GM23338 (cell line): ENCODE results near the gene ACP6. TPM values are rescaled to one million over a fixed set of nuclear protein-coding genes. Genes with fewer than 3 reads are reported as not detected.

Experiments used
- ATAC-seq: fragments of 200-7000 bp; cut with Tn5 transposase; 3 replicates; pipeline ENCODE4 v1.9.1; 2020
- DNase-seq: peaks from one replicate; pipeline ENCODE4 v3.0.0-alpha.2; 2015; ENCODE audit warnings: low spot score
- H2AFZ ChIP-seq: fragments of 200-600 bp; sonication (generic); 2 replicates; pipeline ENCODE4 v1.8.0; 2016; ENCODE audit warnings: antibody characterized with exemption, mild to moderate bottlenecking, moderate library complexity
- H3F3A ChIP-seq: fragments of 200-600 bp; sonication (generic); replicated peaks from 2 replicates; pipeline ENCODE4 v1.8.0; 2017; ENCODE audit warnings: antibody characterized with exemption, mixed run types, low read depth
- H3K27ac ChIP-seq: fragments of 200-600 bp; sonication (generic); 2 replicates; pipeline ENCODE4 v1.6.1; 2016; ENCODE audit warnings: low read depth
- H3K27me3 ChIP-seq: fragments of 200-600 bp; sonication (generic); 2 replicates; pipeline ENCODE4 v1.8.0; 2016; ENCODE audit warnings: mild to moderate bottlenecking, mixed run types, moderate library complexity; ENCODE audit not compliant: insufficient read depth
- H3K36me3 ChIP-seq: fragments of 200-600 bp; sonication (generic); 2 replicates; pipeline ENCODE4 v1.8.0; 2016; ENCODE audit warnings: mild to moderate bottlenecking; ENCODE audit not compliant: insufficient read depth
- H3K4me1 ChIP-seq: fragments of 200-600 bp; sonication (generic); 2 replicates; pipeline ENCODE4 v1.8.0; 2016; ENCODE audit warnings: mild to moderate bottlenecking, moderate library complexity; ENCODE audit not compliant: insufficient read depth
- H3K4me2 ChIP-seq: fragments of 200-600 bp; sonication (generic); 2 replicates; pipeline ENCODE4 v1.7.1; 2017; ENCODE audit warnings: mixed run types
- H3K4me3 ChIP-seq: fragments of 200-600 bp; sonication (generic); 2 replicates; pipeline ENCODE4 v1.6.1; 2016; ENCODE audit warnings: mixed run types
- H3K79me2 ChIP-seq: fragments of 200-600 bp; sonication (generic); replicated peaks from 2 replicates; pipeline ENCODE4 v1.8.0; 2017; ENCODE audit warnings: mild to moderate bottlenecking; ENCODE audit not compliant: insufficient read depth
- H3K9me2 ChIP-seq: fragments of 200-600 bp; sonication (generic); 2 replicates; pipeline ENCODE4 v1.8.0; 2017; ENCODE audit not compliant: insufficient read depth
- H4K20me1 ChIP-seq: fragments of 200-600 bp; sonication (generic); replicated peaks from 2 replicates; pipeline ENCODE4 v1.8.0; 2017; ENCODE audit warnings: mild to moderate bottlenecking; ENCODE audit not compliant: insufficient read depth
- H3K27ac Mint-ChIP-seq: 2 replicates; pipeline ENCODE4 v1.8.0; 2020; ENCODE audit warnings: inconsistent platforms, mild to moderate bottlenecking, moderate library complexity, mixed read lengths
- H3K27me3 Mint-ChIP-seq: 3 replicates; pipeline ENCODE4 v1.8.0; 2022; ENCODE audit warnings: low read depth, mild to moderate bottlenecking, moderate library complexity, mixed read lengths, inconsistent platforms; ENCODE audit not compliant: insufficient read depth, poor library complexity
- H3K36me3 Mint-ChIP-seq: 3 replicates; pipeline ENCODE4 v1.8.0; 2021; ENCODE audit warnings: low read depth, mild to moderate bottlenecking, inconsistent platforms, moderate library complexity, mixed read lengths
- H3K4me1 Mint-ChIP-seq: 3 replicates; pipeline ENCODE4 v1.8.0; 2020; ENCODE audit warnings: mild to moderate bottlenecking, inconsistent platforms, mixed read lengths
- H3K4me3 Mint-ChIP-seq: 3 replicates; pipeline ENCODE4 v1.8.0; 2021; ENCODE audit warnings: moderate library complexity, mild to moderate bottlenecking, inconsistent platforms, mixed read lengths
- H3K9me3 Mint-ChIP-seq: 3 replicates; pipeline ENCODE4 v1.8.0; 2020; ENCODE audit warnings: moderate library complexity, mild to moderate bottlenecking, inconsistent platforms, mixed read lengths
- CREB1 ChIP-seq: fragments of 250-450 bp; sonication (Bioruptor Pico); IDR thresholded peaks from 2 replicates; pipeline ENCODE4 v1.5.0; 2020; ENCODE audit warnings: low read depth, mild to moderate bottlenecking, moderate library complexity
- CTCF ChIP-seq, 2 experiments: fragments of 200-600 bp in 1 of 2; sonication (generic) in 1 of 2; conservative IDR thresholded peaks; 2 replicates each; pipeline versions ENCODE4 v1.5.1 to v1.6.1; 2016 to 2017; ENCODE audit warnings: antibody characterized with exemption in 2 of 2, low read depth in 2 of 2, mild to moderate bottlenecking in 2 of 2, moderate library complexity in 1 of 2
- EZH2 ChIP-seq: fragments of 200-600 bp; sonication (generic); IDR thresholded peaks from one replicate; pipeline ENCODE4 v1.8.0; 2017; ENCODE audit warnings: antibody characterized with exemption, mild to moderate bottlenecking, low read depth; ENCODE audit not compliant: unreplicated experiment
- EZH2phosphoT487 ChIP-seq: fragments of 200-600 bp; sonication (generic); IDR thresholded peaks from one replicate; pipeline ENCODE4 v1.8.1; 2018; ENCODE audit warnings: antibody characterized with exemption; ENCODE audit not compliant: unreplicated experiment
- JUNB ChIP-seq: IDR thresholded peaks from one replicate; pipeline ENCODE4 v1.6.1; 2016; ENCODE audit warnings: antibody characterized with exemption; ENCODE audit not compliant: unreplicated experiment
- NANOG ChIP-seq: IDR thresholded peaks from 2 replicates; pipeline ENCODE4 v1.6.1; 2016; ENCODE audit warnings: antibody characterized with exemption, borderline replicate concordance
- POLR2AphosphoS5 ChIP-seq: IDR thresholded peaks from 2 replicates; pipeline ENCODE4 v1.6.1; 2016; ENCODE audit warnings: antibody characterized with exemption, low read depth
- STAT1 ChIP-seq: IDR thresholded peaks from one replicate; pipeline ENCODE4 v1.6.1; 2016; ENCODE audit warnings: antibody characterized with exemption; ENCODE audit not compliant: unreplicated experiment
- ZNF114 ChIP-seq: fragments of 250-450 bp; sonication (Bioruptor Pico); IDR thresholded peaks from 2 replicates; pipeline ENCODE4 v1.5.0; 2020; ENCODE audit warnings: mild to moderate bottlenecking, moderate library complexity
- ZNF331 ChIP-seq: fragments of 250-450 bp; sonication (Bioruptor Pico); IDR thresholded peaks from 2 replicates; pipeline ENCODE4 v1.5.0; 2020; ENCODE audit warnings: low read depth, mild to moderate bottlenecking, moderate library complexity
- polyA plus RNA-seq: library from polyadenylated mRNA; unstranded; fragments of >200 nt; fragmentation: Nextera tagmentation; extraction: Ambion mirVana; gene quantifications from 2 replicates; pipeline ENCODE4 v1.2.1, GENCODE V29; 2016
- total RNA-seq: library from RNA; depleted of rRNA; stranded (reverse); fragments of >200 nt; shearing (Covaris generic); gene quantifications from 2 replicates; pipeline ENCODE4 v1.2.3, GENCODE V29; 2014
- TF ChIP-seq, protein P1 (sequence below): IDR thresholded peaks from one replicate; pipeline ENCODE4 v1.6.1; 2018; ENCODE audit warnings: antibody characterized with exemption; ENCODE audit not compliant: unreplicated experiment
- TF ChIP-seq, protein P2 (sequence below): fragments of 250-450 bp; sonication (Bioruptor Pico); IDR thresholded peaks from 2 replicates; pipeline ENCODE4 v1.5.0; 2020; ENCODE audit warnings: mild to moderate bottlenecking, moderate library complexity
- TF ChIP-seq, protein P3 (sequence below): IDR thresholded peaks from 2 replicates; pipeline ENCODE4 v1.6.1; 2016; ENCODE audit warnings: antibody characterized with exemption

ACP6 gene
- total and polyA plus RNA-seq, 2 experiments from 2014 or later = 20.6 to 26.5 TPM

DNA sequence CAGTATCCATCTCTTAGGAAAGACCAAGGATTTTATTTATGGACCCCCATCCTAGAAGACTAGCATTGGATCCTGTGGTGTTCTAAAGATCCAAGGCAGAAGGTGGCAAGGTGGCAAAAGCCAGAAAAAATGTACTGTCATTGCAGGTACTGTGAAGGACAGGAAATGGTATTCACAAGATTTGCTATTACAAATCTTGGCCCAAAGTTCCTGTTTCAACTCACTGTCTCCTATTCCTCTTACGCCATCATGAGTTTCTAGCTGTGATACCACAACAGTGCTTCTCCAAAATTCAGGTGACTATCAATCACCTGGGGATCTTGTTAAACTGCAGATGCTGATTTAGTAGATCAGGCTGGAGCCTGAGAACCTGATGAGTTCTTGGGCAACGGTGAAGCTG is 21.4 kb downstream of the ACP6 start:
- no peaks in the 10 kb centered on the region for H3K4me1 ChIP-seq
- peaks cover 30% of the 10 kb centered on the region for H3K36me3 Mint-ChIP-seq
- peaks cover 4% of the 10 kb centered on the region for H3K27me3 Mint-ChIP-seq

More for the DNA sequence above, 21.4 kb downstream of the ACP6 start:
- H3K9me2 ChIP-seq = no peaks in the 10 kb centered on the region
- H3K79me2 ChIP-seq = no peaks in the 10 kb centered on the region
- H3F3A ChIP-seq = no peaks in the 10 kb centered on the region
- H3K27ac ChIP-seq = no peak overlapping the region
- no peaks in the 10 kb centered on the region for H3K27me3 ChIP-seq
- Mint-ChIP-seq H3K9me3 (no peaks in the 10 kb centered on the region), H3K4me3 (no peak overlapping the region), H3K4me1 (no peaks in the 10 kb centered on the region), H3K27ac (no peak overlapping the region)
- TF ChIP-seq CTCF (conservative IDR thresholded peaks at IDR 0.05; ENCODE audit: low read depth in 2 of 2) = no peak
- TF ChIP-seq EZH2 = no peak
- no peak for TF ChIP-seq JUNB
- TF ChIP-seq POLR2AphosphoS5 = no peak
- TF ChIP-seq CREB1 (CRISPR knock-in tag) = no peak
- TF ChIP-seq, protein P1, sequence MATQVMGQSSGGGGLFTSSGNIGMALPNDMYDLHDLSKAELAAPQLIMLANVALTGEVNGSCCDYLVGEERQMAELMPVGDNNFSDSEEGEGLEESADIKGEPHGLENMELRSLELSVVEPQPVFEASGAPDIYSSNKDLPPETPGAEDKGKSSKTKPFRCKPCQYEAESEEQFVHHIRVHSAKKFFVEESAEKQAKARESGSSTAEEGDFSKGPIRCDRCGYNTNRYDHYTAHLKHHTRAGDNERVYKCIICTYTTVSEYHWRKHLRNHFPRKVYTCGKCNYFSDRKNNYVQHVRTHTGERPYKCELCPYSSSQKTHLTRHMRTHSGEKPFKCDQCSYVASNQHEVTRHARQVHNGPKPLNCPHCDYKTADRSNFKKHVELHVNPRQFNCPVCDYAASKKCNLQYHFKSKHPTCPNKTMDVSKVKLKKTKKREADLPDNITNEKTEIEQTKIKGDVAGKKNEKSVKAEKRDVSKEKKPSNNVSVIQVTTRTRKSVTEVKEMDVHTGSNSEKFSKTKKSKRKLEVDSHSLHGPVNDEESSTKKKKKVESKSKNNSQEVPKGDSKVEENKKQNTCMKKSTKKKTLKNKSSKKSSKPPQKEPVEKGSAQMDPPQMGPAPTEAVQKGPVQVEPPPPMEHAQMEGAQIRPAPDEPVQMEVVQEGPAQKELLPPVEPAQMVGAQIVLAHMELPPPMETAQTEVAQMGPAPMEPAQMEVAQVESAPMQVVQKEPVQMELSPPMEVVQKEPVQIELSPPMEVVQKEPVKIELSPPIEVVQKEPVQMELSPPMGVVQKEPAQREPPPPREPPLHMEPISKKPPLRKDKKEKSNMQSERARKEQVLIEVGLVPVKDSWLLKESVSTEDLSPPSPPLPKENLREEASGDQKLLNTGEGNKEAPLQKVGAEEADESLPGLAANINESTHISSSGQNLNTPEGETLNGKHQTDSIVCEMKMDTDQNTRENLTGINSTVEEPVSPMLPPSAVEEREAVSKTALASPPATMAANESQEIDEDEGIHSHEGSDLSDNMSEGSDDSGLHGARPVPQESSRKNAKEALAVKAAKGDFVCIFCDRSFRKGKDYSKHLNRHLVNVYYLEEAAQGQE = no peak
- TF ChIP-seq NANOG = no peak
- no peak for TF ChIP-seq STAT1
- TF ChIP-seq, protein P2, sequence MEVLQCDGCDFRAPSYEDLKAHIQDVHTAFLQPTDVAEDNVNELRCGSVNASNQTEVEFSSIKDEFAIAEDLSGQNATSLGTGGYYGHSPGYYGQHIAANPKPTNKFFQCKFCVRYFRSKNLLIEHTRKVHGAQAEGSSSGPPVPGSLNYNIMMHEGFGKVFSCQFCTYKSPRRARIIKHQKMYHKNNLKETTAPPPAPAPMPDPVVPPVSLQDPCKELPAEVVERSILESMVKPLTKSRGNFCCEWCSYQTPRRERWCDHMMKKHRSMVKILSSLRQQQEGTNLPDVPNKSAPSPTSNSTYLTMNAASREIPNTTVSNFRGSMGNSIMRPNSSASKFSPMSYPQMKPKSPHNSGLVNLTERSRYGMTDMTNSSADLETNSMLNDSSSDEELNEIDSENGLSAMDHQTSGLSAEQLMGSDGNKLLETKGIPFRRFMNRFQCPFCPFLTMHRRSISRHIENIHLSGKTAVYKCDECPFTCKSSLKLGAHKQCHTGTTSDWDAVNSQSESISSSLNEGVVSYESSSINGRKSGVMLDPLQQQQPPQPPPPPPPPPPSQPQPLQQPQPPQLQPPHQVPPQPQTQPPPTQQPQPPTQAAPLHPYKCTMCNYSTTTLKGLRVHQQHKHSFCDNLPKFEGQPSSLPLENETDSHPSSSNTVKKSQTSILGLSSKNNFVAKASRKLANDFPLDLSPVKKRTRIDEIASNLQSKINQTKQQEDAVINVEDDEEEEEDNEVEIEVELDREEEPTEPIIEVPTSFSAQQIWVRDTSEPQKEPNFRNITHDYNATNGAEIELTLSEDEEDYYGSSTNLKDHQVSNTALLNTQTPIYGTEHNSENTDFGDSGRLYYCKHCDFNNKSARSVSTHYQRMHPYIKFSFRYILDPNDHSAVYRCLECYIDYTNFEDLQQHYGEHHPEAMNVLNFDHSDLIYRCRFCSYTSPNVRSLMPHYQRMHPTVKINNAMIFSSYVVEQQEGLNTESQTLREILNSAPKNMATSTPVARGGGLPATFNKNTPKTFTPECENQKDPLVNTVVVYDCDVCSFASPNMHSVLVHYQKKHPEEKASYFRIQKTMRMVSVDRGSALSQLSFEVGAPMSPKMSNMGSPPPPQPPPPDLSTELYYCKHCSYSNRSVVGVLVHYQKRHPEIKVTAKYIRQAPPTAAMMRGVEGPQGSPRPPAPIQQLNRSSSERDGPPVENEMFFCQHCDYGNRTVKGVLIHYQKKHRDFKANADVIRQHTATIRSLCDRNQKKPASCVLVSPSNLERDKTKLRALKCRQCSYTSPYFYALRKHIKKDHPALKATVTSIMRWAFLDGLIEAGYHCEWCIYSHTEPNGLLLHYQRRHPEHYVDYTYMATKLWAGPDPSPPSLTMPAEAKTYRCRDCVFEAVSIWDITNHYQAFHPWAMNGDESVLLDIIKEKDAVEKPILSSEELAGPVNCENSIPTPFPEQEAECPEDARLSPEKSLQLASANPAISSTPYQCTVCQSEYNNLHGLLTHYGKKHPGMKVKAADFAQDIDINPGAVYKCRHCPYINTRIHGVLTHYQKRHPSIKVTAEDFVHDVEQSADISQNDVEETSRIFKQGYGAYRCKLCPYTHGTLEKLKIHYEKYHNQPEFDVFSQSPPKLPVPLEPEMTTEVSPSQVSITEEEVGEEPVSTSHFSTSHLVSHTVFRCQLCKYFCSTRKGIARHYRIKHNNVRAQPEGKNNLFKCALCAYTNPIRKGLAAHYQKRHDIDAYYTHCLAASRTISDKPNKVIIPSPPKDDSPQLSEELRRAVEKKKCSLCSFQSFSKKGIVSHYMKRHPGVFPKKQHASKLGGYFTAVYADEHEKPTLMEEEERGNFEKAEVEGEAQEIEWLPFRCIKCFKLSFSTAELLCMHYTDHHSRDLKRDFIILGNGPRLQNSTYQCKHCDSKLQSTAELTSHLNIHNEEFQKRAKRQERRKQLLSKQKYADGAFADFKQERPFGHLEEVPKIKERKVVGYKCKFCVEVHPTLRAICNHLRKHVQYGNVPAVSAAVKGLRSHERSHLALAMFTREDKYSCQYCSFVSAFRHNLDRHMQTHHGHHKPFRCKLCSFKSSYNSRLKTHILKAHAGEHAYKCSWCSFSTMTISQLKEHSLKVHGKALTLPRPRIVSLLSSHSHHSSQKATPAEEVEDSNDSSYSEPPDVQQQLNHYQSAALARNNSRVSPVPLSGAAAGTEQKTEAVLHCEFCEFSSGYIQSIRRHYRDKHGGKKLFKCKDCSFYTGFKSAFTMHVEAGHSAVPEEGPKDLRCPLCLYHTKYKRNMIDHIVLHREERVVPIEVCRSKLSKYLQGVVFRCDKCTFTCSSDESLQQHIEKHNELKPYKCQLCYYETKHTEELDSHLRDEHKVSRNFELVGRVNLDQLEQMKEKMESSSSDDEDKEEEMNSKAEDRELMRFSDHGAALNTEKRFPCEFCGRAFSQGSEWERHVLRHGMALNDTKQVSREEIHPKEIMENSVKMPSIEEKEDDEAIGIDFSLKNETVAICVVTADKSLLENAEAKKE (CRISPR knock-in tag) = no peak
- TF ChIP-seq EZH2phosphoT487 = no peak
- no peak for TF ChIP-seq ZNF331
- TF ChIP-seq ZNF114 (CRISPR knock-in tag) = no peak
- TF ChIP-seq, protein P3, sequence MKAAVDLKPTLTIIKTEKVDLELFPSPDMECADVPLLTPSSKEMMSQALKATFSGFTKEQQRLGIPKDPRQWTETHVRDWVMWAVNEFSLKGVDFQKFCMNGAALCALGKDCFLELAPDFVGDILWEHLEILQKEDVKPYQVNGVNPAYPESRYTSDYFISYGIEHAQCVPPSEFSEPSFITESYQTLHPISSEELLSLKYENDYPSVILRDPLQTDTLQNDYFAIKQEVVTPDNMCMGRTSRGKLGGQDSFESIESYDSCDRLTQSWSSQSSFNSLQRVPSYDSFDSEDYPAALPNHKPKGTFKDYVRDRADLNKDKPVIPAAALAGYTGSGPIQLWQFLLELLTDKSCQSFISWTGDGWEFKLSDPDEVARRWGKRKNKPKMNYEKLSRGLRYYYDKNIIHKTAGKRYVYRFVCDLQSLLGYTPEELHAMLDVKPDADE = no peak
- no peak for ATAC-seq
- no peak for DNase-seq
- H3K36me3 ChIP-seq = peaks cover 13% of the 10 kb centered on the region
- H3K4me2 ChIP-seq = no peak overlapping the region
- H3K4me3 ChIP-seq = no peak overlapping the region
- no peaks in the 10 kb centered on the region for H4K20me1 ChIP-seq
- H2AFZ ChIP-seq = no peak overlapping the region
